Ovary (tissue), 9 donors: ENCODE measurements around the gene ZNF853. TPM values are rescaled to one million over a fixed set of nuclear protein-coding genes. Genes with fewer than 3 reads are reported as not detected.

Source experiments
- DNase-seq, 5 donors: peaks; one replicate each; pipeline ENCODE4 v3.0.0-alpha.2; 2019 to 2020
- H3K27ac ChIP-seq, 2 donors: fragments of 200-600 bp; one replicate each; pipeline versions ENCODE4 v1.5.1 to v1.8.0; 2019 to 2022
- H3K27me3 ChIP-seq: fragments of 200-600 bp; one replicate; pipeline ENCODE4 v1.8.0; 2022
- H3K36me3 ChIP-seq: fragments of 200-600 bp; sonication (generic); one replicate; pipeline ENCODE4 v1.5.1; 2019
- H3K4me1 ChIP-seq: one replicate; pipeline ENCODE4 v1.8.1; 2013; ENCODE audit warnings: mild to moderate bottlenecking, moderate library complexity; ENCODE audit not compliant: insufficient read depth
- H3K4me3 ChIP-seq: fragments of 200-600 bp; sonication (generic); one replicate; pipeline ENCODE4 v1.5.1; 2017
- H3K9me3 ChIP-seq, 2 donors: fragments of 200-600 bp in 1 of 2; sonication (generic) in 1 of 2; one replicate each; pipeline versions ENCODE4 v1.5.1 to v1.8.1; 2013 to 2019; ENCODE audit warnings: mild to moderate bottlenecking in 1 of 2, moderate library complexity in 1 of 2
- CTCF ChIP-seq, 3 donors: fragments of 450-650 bp in 2 of 3; fragments of 200-600 bp in 1 of 3; IDR thresholded peaks; one replicate each; pipeline versions ENCODE4 v1.5.1 to v1.8.0; 2016 to 2022; ENCODE audit warnings: antibody characterized with exemption in 3 of 3, mild to moderate bottlenecking in 1 of 3
- EP300 ChIP-seq: sonication (generic); formaldehyde crosslinking; IDR thresholded peaks from one replicate; pipeline ENCODE4 v1.6.1; 2017; ENCODE audit warnings: antibody characterized with exemption
- POLR2A ChIP-seq: fragments of 450-650 bp; IDR thresholded peaks from one replicate; pipeline ENCODE4 v1.6.1; 2017; ENCODE audit warnings: antibody characterized with exemption, mild to moderate bottlenecking, moderate library complexity
- WGBS, 3 donors: extraction: QIAGEN DNeasy Blood & Tissue Kit in 1 of 3; methylation state at CpG; one replicate each; pipeline versions ENCODE4 v1.1.5 to v1.1.7; 2013 to 2017; 5-methylcytosine and 5-hydroxymethylcytosine counted together
- intact Hi-C, 4 donors: fragments of 100-400 bp; cut with DNase I; formaldehyde crosslinking; loops; one replicate each; pipeline versions ENCODE4 v1.11.0 to v1.15.1; 2022 to 2023
- polyA plus RNA-seq, 2 donors: library from polyadenylated mRNA; stranded (reverse); fragments of 200-250 nt in 1 of 2; fragments of 350-450 nt in 1 of 2; fragmentation: Illumina TruSeq in 1 of 2; extraction: RNeasy Lipid Tissue Mini Kit (QIAGEN cat#74804) in 1 of 2; gene quantifications; one replicate each; pipeline ENCODE4 v1.2.3, GENCODE V29; 2013 to 2014
- total RNA-seq, 7 donors: library from RNA; depleted of rRNA in 2 of 7; stranded (reverse); fragments of >200 nt in 2 of 7; fragmentation: NEBNext Ultra II Directional in 3 of 7; extraction: Animal tissue kit (Norgen Biotek cat#: 25700) in 3 of 7; gene quantifications; one replicate each; pipeline versions ENCODE4 v1.1.0 to v1.2.4, GENCODE V29; 2016 to 2023
- donor health status: DM: no; HTN: no; CAD: no; lungs with moderate emphysema.
- donor health status: DM: no; HTN: no; CAD: no.
- donor health status: Bipolar disorder and iron deficiency.
- donor health status: DM: yes; HTN: yes; CAD: no.
- donor health status: DM: no; HTN: no; CAD: no.
- donor health status: DM: yes; HTN: yes; CAD: no.

The ZNF853 gene
- total and polyA plus RNA-seq, 9 donors = 9.1 to 25.9 (median 18.5) TPM

DNA sequence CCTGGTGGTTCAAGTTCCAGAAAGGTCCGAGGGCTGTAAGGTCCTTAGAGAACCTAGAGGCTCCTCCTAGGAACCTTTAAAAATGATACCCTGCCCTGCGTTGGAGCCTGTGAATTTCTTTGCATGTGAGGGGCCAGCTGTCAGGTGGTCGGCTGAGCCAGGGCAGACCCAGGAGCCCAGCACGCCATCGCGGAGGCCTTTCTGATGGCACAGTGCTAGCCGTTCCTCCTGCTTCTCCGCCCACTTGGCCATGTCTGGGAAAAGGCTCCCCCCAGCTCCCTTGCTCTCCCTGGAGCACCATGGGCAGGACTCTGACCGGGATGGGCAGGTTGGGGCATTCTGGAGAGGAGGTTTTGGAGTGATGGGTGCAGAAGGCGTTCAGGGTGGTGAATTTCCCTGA is 29.3 kb downstream of the ZNF853 start:
- H3K27ac ChIP-seq = no peak overlapping the region
- DNase-seq = no peak
- WGBS, 3 donors = 91 to 94% (median 93%) methylated on average over 10 of the region's 10 CpGs

DNA sequence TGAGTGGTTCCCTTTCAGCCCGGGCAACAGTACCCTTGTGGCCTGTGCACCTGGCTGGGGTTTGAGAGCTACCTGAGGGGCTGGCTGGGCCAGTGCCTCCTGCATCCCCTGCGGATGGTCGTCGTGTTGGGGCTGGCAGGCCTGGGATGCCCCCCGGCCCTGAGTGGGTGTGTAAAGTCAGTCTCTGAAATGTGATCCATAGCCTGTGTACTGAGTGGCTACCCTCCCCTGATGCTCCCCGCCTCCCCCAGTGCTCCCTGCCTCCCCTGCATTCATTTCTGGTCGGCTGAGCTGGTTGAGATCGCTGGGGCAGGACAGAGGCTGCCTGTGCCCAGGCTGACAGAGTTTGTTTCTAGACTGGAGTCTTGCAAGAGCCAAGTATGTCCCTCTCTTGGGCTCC is 31.1 kb downstream of the ZNF853 start:
- Histone ChIP-seq H3K36me3 (no peaks in the 10 kb centered on the region), H3K27me3 (no peaks in the 10 kb centered on the region), H3K27ac (no peak overlapping the region), H3K4me3 (no peak overlapping the region), H3K4me1 (no peaks in the 10 kb centered on the region), H3K9me3 (no peaks in the 10 kb centered on the region)
- WGBS, 3 donors = 60 to 68% (median 66%) methylated on average over 8 of the region's 8 CpGs
- intact Hi-C loops = no loop called here
- DNase-seq = no peak
- TF ChIP-seq CTCF (IDR thresholded peaks at IDR 0.05) (no peak), EP300 (no peak), POLR2A (no peak)

More for the DNA sequence above, 29.3 kb downstream of the ZNF853 start:
- H3K4me1 ChIP-seq = no peaks in the 10 kb centered on the region
- H3K9me3 ChIP-seq = no peaks in the 10 kb centered on the region
- H3K36me3 ChIP-seq = no peaks in the 10 kb centered on the region
- H3K4me3 ChIP-seq = no peak overlapping the region
- no peaks in the 10 kb centered on the region for H3K27me3 ChIP-seq
- TF ChIP-seq CTCF (IDR thresholded peaks at IDR 0.05) (no peak), EP300 (no peak), POLR2A (no peak)
- intact Hi-C loops = no loop called here

DNA sequence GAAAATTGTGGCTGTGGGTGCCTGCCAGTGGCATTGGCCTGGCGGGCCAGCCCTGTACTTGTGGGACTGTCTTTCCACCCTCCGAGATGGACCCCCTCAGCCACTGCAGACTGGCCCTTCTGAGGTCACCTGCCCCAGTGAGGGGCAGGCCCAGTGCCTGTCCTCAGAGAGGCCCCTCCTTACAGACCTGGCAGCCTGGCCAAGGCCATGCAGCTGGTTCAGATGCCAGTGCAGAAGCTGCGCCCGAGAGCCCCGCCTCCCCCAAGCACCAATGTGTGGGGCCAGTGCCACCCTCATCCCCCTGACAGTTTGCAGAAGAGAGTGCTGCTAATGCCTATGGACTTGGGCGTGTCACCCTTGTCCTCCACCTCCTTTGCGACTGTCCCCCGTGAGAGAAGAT is 31.7 kb downstream of the ZNF853 start:
- no peak for DNase-seq
- TF ChIP-seq POLR2A = no peak
- TF ChIP-seq CTCF (IDR thresholded peaks at IDR 0.05) = no peak
- TF ChIP-seq EP300 = no peak
- Histone ChIP-seq H3K4me1 (no peaks in the 10 kb centered on the region), H3K9me3 (no peaks in the 10 kb centered on the region), H3K36me3 (no peaks in the 10 kb centered on the region), H3K4me3 (no peak overlapping the region), H3K27ac (no peak overlapping the region), H3K27me3 (no peaks in the 10 kb centered on the region)
- intact Hi-C loops = no loop called here
- WGBS, 3 donors = 77 to 83% (median 81%) methylated on average over 7 to 8 of the region's 8 CpGs

- 86 to 89% (median 87%) methylated on average over 14 of the region's 14 CpGs for WGBS, 3 donors
Measured at GRCh38 chr7:6647541-6647940, 32.1 kb downstream of the ZNF853 start.

More at GRCh38 chr7:6647541-6647940, 32.1 kb downstream of the ZNF853 start:
- Histone ChIP-seq H3K4me3 (no peak overlapping the region), H3K36me3 (no peaks in the 10 kb centered on the region), H3K4me1 (no peaks in the 10 kb centered on the region), H3K27me3 (no peaks in the 10 kb centered on the region), H3K27ac (no peak overlapping the region), H3K9me3 (no peaks in the 10 kb centered on the region)
- intact Hi-C loops = no loop called here
- TF ChIP-seq CTCF (IDR thresholded peaks at IDR 0.05) (no peak), EP300 (no peak), POLR2A (no peak)
- DNase-seq = no peak
